H1 (cell line): ENCODE results near the gene TAS2R1. TPM values are rescaled to one million over a fixed set of nuclear protein-coding genes. Genes with fewer than 3 reads are reported as not detected.

Experiments
- MAX ChIP-seq: IDR thresholded peaks from 2 replicates; pipeline ENCODE4 v1.6.1; 2012; ENCODE audit warnings: inconsistent platforms
- PHF8 ChIP-seq: fragments of 200-600 bp; sonication (generic); conservative IDR thresholded peaks from 2 replicates; pipeline ENCODE4 v1.7.1; 2012; ENCODE audit warnings: low read depth, mild to moderate bottlenecking, inconsistent platforms, low read length, moderate library complexity
- RNF2 ChIP-seq: fragments of 200-900, 300-1000 bp; sonication (generic); IDR thresholded peaks from 2 replicates; pipeline ENCODE4 v1.7.1; 2016; ENCODE audit warnings: borderline replicate concordance, low read depth, mild to moderate bottlenecking, antibody characterized with exemption, low read length; ENCODE audit not compliant: poor library complexity, severe bottlenecking; ENCODE audit errors: missing control alignments
- SIX5 ChIP-seq: IDR thresholded peaks from 2 replicates; pipeline ENCODE4 v1.6.1; 2011; ENCODE audit warnings: mild to moderate bottlenecking, low read depth, low read length
- polyA plus RNA-seq, 7 experiments: library from polyadenylated mRNA; depleted of rRNA in 3 of 7; stranded (reverse) in 5 of 7; unstranded in 2 of 7; fragments of >200 nt in 5 of 7; fragments of 200-250 nt in 2 of 7; gene quantifications; 1 replicate in 5 of 7; 2 replicates in 1 of 7; 4 replicates in 1 of 7; pipeline versions ENCODE4 v1.2.1 to v1.2.3, GENCODE V29; 2011 to 2013; ENCODE audit warnings: missing spikeins in 2 of 7, mixed read lengths in 2 of 7
- total RNA-seq: library from RNA; stranded (reverse); fragmentation: NEBNext Ultra II Directional; extraction: Animal tissue kit (Norgen Biotek cat#: 25700); gene quantifications from 2 replicates; pipeline ENCODE4 v1.2.1, GENCODE V29; 2021

TAS2R1 gene
- total and polyA plus RNA-seq, 2 of the 8 experiments (the other 6 are each of a cell fraction or from before 2014, with no cell fraction given): not detected

- TF ChIP-seq RNF2: no peak
- TF ChIP-seq MAX: no peak
- TF ChIP-seq SIX5: no peak
- no peak for TF ChIP-seq PHF8
Observed at GRCh38 chr5:9657819-9658218, 27.7 kb upstream of the TAS2R1 start (continued).
